IMR-90 (cell line): ENCODE data around the gene OGFR. TPM values are rescaled to one million over a fixed set of nuclear protein-coding genes. Genes with fewer than 3 reads are reported as not detected.

Experiments used
- ATAC-seq: fragments of 200-7000 bp; cut with Tn5 transposase; 2 replicates; pipeline ENCODE4 v1.9.1; 2020; ENCODE audit warnings: low read depth, mild to moderate bottlenecking, moderate library complexity
- BruUV-seq: library from RNA; stranded (reverse); fragments of 400-500 nt; replicated peaks from 2 replicates; lab custom pipeline; 2021; lab: Mats Ljungman, UMichigan
- CTCF ChIA-PET: fragments of 300-600 bp; formaldehyde crosslinking; extraction: SDS; loops from one replicate; lab custom pipeline; 2021; ENCODE audit warnings: antibody characterized with exemption; lab: Yijun Ruan, JAX
- POLR2A ChIA-PET: fragments of 300-600 bp; sonication (Branson Sonifier 250); formaldehyde crosslinking; loops from one replicate; lab custom pipeline; 2022; ENCODE audit warnings: antibody characterized with exemption; ENCODE audit not compliant: unreplicated experiment; lab: Charles Lee
- DNase-seq: peaks from one replicate; pipeline ENCODE4 v3.0.0; 2013
- H2AFZ ChIP-seq: replicated peaks from 2 replicates; pipeline ENCODE3; 2013; ENCODE audit warnings: low read length, mild to moderate bottlenecking; ENCODE audit not compliant: poor library complexity
- H2AK5ac ChIP-seq: 2 replicates; pipeline ENCODE4 v1.6.1; 2013; ENCODE audit warnings: low read depth, low read length, inconsistent platforms
- H2AK9ac ChIP-seq: replicated peaks from 2 replicates; pipeline ENCODE3; 2013; ENCODE audit warnings: mild to moderate bottlenecking, low read depth, low read length, moderate library complexity; ENCODE audit not compliant: poor library complexity
- H2BK120ac ChIP-seq: 2 replicates; pipeline ENCODE4 v1.6.1; 2013; ENCODE audit warnings: low read depth, low read length, inconsistent platforms
- H2BK15ac ChIP-seq: 3 replicates; pipeline ENCODE4 v1.6.1; 2013; ENCODE audit warnings: low read depth, low read length, inconsistent platforms
- H2BK20ac ChIP-seq: 2 replicates; pipeline ENCODE4 v1.6.1; 2013; ENCODE audit warnings: low read depth, mild to moderate bottlenecking, inconsistent platforms, low read length, moderate library complexity
- H2BK5ac ChIP-seq: 2 replicates; pipeline ENCODE4 v1.6.1; 2013; ENCODE audit warnings: mild to moderate bottlenecking, low read depth, low read length, inconsistent platforms; ENCODE audit not compliant: poor library complexity, severe bottlenecking
- H3K14ac ChIP-seq: replicated peaks from 2 replicates; pipeline ENCODE4 v1.6.1; 2013; ENCODE audit warnings: low read depth, low read length, inconsistent platforms
- H3K18ac ChIP-seq: 2 replicates; pipeline ENCODE4 v1.6.1; 2013; ENCODE audit warnings: low read depth, low read length, control low read depth
- H3K23ac ChIP-seq: 2 replicates; pipeline ENCODE4 v1.6.1; 2013; ENCODE audit warnings: low read depth, low read length, inconsistent platforms
- H3K27ac ChIP-seq: 2 replicates; pipeline ENCODE4 v1.5.1; 2013; ENCODE audit warnings: mild to moderate bottlenecking, control low read depth, low read length; ENCODE audit not compliant: insufficient read depth
- H3K27me3 ChIP-seq: 2 replicates; pipeline ENCODE4 v1.6.1; 2013; ENCODE audit warnings: low read length; ENCODE audit not compliant: control insufficient read depth, insufficient read depth
- H3K36me3 ChIP-seq: 2 replicates; pipeline ENCODE4 v1.6.1; 2013; ENCODE audit warnings: low read length, mixed read lengths; ENCODE audit not compliant: control insufficient read depth, insufficient read depth
- H3K4ac ChIP-seq: 2 replicates; pipeline ENCODE4 v1.6.1; 2013; ENCODE audit warnings: low read depth, low read length, inconsistent platforms
- H3K4me1 ChIP-seq: 2 replicates; pipeline ENCODE4 v1.6.1; 2013; ENCODE audit warnings: low read length, mixed read lengths; ENCODE audit not compliant: control insufficient read depth, insufficient read depth
- H3K4me2 ChIP-seq: 2 replicates; pipeline ENCODE4 v1.6.1; 2013; ENCODE audit warnings: low read depth, mild to moderate bottlenecking, control low read depth, low read length, moderate library complexity
- H3K4me3 ChIP-seq: 2 replicates; pipeline ENCODE4 v1.5.1; 2013; ENCODE audit warnings: low read depth, mild to moderate bottlenecking, control low read depth, low read length, moderate library complexity; ENCODE audit not compliant: insufficient read depth
- H3K56ac ChIP-seq: 2 replicates; pipeline ENCODE4 v1.6.1; 2013; ENCODE audit warnings: low read length, inconsistent platforms; ENCODE audit not compliant: insufficient read depth; ENCODE audit errors: extremely low read depth
- H3K79me1 ChIP-seq, 2 experiments: 2 replicates each; pipeline ENCODE4 v1.6.1; 2013; ENCODE audit warnings: low read length in 2 of 2, inconsistent platforms in 1 of 2, low read depth in 1 of 2
- H3K9ac ChIP-seq: 2 replicates; pipeline ENCODE4 v1.6.1; 2013; ENCODE audit warnings: low read depth, low read length, control low read depth
- H3K9me1 ChIP-seq: 2 replicates; pipeline ENCODE4 v1.6.1; 2013; ENCODE audit warnings: low read length, inconsistent platforms; ENCODE audit not compliant: insufficient read depth
- H3K9me3 ChIP-seq: 2 replicates; pipeline ENCODE4 v1.6.1; 2013; ENCODE audit warnings: low read length; ENCODE audit not compliant: control insufficient read depth, insufficient read depth
- H4K20me1 ChIP-seq: 2 replicates; pipeline ENCODE4 v1.6.1; 2013; ENCODE audit warnings: low read length, inconsistent platforms; ENCODE audit not compliant: insufficient read depth
- H4K5ac ChIP-seq: 2 replicates; pipeline ENCODE4 v1.6.1; 2013; ENCODE audit warnings: mild to moderate bottlenecking, low read depth, low read length, control low read depth
- H4K8ac ChIP-seq, 2 experiments: 2 replicates each; pipeline ENCODE4 v1.6.1; 2013; ENCODE audit warnings: low read depth in 2 of 2, low read length in 2 of 2, control low read depth in 1 of 2, inconsistent platforms in 1 of 2
- H4K91ac ChIP-seq: 2 replicates; pipeline ENCODE4 v1.6.1; 2013; ENCODE audit warnings: low read depth, low read length, inconsistent platforms; ENCODE audit not compliant: insufficient read depth
- CEBPB ChIP-seq: IDR thresholded peaks from 2 replicates; pipeline ENCODE4 v1.6.1; 2012; ENCODE audit warnings: low read depth, low read length, improper control_type of control experiment
- CHD1 ChIP-seq: IDR thresholded peaks from 2 replicates; pipeline ENCODE4 v1.6.1; 2012; ENCODE audit warnings: low read depth, low read length, improper control_type of control experiment
- MAFK ChIP-seq: IDR thresholded peaks from 2 replicates; pipeline ENCODE4 v1.6.1; 2012; ENCODE audit warnings: low read depth, low read length, improper control_type of control experiment
- MAZ ChIP-seq: IDR thresholded peaks from 2 replicates; pipeline ENCODE4 v1.6.1; 2012; ENCODE audit warnings: low read depth, mild to moderate bottlenecking, low read length, improper control_type of control experiment, moderate library complexity, borderline replicate concordance
- MXI1 ChIP-seq: IDR thresholded peaks from 2 replicates; pipeline ENCODE4 v1.6.1; 2012; ENCODE audit warnings: low read depth, mild to moderate bottlenecking, low read length, moderate library complexity, borderline replicate concordance
- NFE2L2 ChIP-seq: fragments of 150-350 bp; IDR thresholded peaks from 2 replicates; pipeline ENCODE4 v1.6.1; 2016; ENCODE audit warnings: low read depth, mild to moderate bottlenecking, low read length
- POLR2A ChIP-seq: IDR thresholded peaks from 2 replicates; pipeline ENCODE4 v1.6.1; 2012; ENCODE audit warnings: mild to moderate bottlenecking, low read depth, low read length
- RAD21 ChIP-seq: IDR thresholded peaks from 2 replicates; pipeline ENCODE4 v1.6.1; 2012; ENCODE audit warnings: low read length, improper control_type of control experiment
- WGBS, 2 experiments: methylation state at CpG; one replicate each; pipeline versions ENCODE4 v1.1.5 to v1.1.7; 2013; ENCODE audit warnings: missing lambda C conversion rate in 2 of 2; ENCODE audit not compliant: insufficient read length in 1 of 2; ENCODE audit errors: extremely low coverage in 2 of 2; 5-methylcytosine and 5-hydroxymethylcytosine counted together
- dilution Hi-C: fragments of 300-500 bp; cut with HindIII; formaldehyde crosslinking; loops from one replicate; pipeline ENCODE4 v1.14.3; 2018; ENCODE audit warnings: low sequenced_read_pairs; ENCODE audit not compliant: unreplicated experiment
- in situ Hi-C: fragments of 300-500 bp; cut with MboI; formaldehyde crosslinking; loops from 3 replicates; pipeline ENCODE4 v1.14.3; 2019; ENCODE audit warnings: low sequenced_read_pairs, inconsistent platforms, mixed read lengths
- intact Hi-C: fragments of 100-400 bp; cut with micrococcal nuclease; formaldehyde crosslinking; loops from 2 replicates; pipeline ENCODE4 v1.10.0; 2022
- polyA plus RNA-seq, 3 experiments: library from polyadenylated mRNA; depleted of rRNA; stranded (reverse); fragments of >200 nt; gene quantifications; 2 replicates each; pipeline ENCODE4 v1.2.3, GENCODE V29; 2012; ENCODE audit warnings: low replicate concordance in 1 of 3
- total RNA-seq: library from RNA; depleted of rRNA; stranded (reverse); fragments of >200 nt; gene quantifications from 2 replicates; pipeline ENCODE4 v1.2.3, GENCODE V29; 2012
- TF ChIP-seq, protein P1 (sequence below): fragments of 150-350 bp; IDR thresholded peaks from 2 replicates; pipeline ENCODE4 v1.6.1; 2016; ENCODE audit warnings: low read depth, mild to moderate bottlenecking, low read length, moderate library complexity, borderline replicate concordance
- TF ChIP-seq, protein P2 (sequence below): conservative IDR thresholded peaks from 2 replicates; pipeline ENCODE4 v1.5.1; 2012; ENCODE audit warnings: mild to moderate bottlenecking, low read depth, low read length, improper control_type of control experiment
- TF ChIP-seq, protein P3 (sequence below): fragments of 150-350 bp; IDR thresholded peaks from 2 replicates; pipeline ENCODE4 v1.6.1; 2017; ENCODE audit warnings: mild to moderate bottlenecking, antibody characterized with exemption, low read length, low read depth

The OGFR gene
- total and polyA plus RNA-seq, 2 of the 4 experiments (the other 2 are of a cell fraction) = 22.4 to 30.1 TPM

DNA sequence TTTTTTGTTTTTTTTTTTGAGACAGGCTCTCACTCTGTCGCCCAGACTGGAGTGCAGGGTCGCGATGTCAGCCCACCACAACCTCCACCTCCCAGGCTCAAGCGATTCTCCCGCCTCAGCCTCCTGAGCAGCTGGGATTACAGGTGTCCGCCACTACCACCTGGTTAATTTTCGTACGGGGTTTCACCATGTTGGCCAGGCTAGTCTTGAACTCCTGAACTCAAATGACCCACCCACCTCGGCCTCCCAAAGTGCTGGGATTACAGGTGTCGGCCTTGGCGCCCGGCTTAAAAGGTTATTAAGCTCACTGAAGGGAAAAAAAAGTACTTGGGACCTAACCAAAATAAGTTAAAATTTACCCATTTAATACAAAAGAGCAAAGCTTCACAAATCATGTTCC, 55.1 kb downstream of the OGFR start:
- Histone ChIP-seq H2BK15ac (no peak overlapping the region), H3K9me1 (peaks cover 4% of the 10 kb centered on the region; the same call in 1 of the 2 replicates), H3K4me3 (no peak overlapping the region), H3K18ac (no peak overlapping the region), H4K91ac (no peak overlapping the region), H3K27me3 (no peaks in the 10 kb centered on the region), H2BK20ac (no peak overlapping the region), H3K56ac (no peak overlapping the region), H3K4ac (no peak overlapping the region), H4K5ac (no peak overlapping the region), H4K8ac (no peak overlapping the region), H2BK120ac (no peak overlapping the region), H3K4me1 (0 out of 2 replicates have a peak, but pooled peaks cover 3% of the 10 kb centered on the region), H3K79me1 (peaks cover 14 to 45% of the 10 kb centered on the region in 2 experiments), H3K9ac (no peak overlapping the region), H4K20me1 (peaks cover 19% of the 10 kb centered on the region), H3K23ac (no peak overlapping the region), H3K4me2 (peak overlapping the region; percentile 88), H2AK9ac (no peak overlapping the region), H2BK5ac (no peak overlapping the region), H3K9me3 (no peaks in the 10 kb centered on the region), H2AK5ac (no peak overlapping the region), H3K36me3 (peaks cover 10% of the 10 kb centered on the region; the same call in 1 of the 2 replicates), H3K27ac (no peak overlapping the region), H3K14ac (no peak overlapping the region), H2AFZ (no peak overlapping the region)
- 92% methylated on average over 5 of the region's 12 CpGs; no CpG with 5 or more reads in 1 of the 2 experiments for WGBS, 2 experiments
- CTCF ChIA-PET = interaction anchor here (0.9 kb wide), 1 partner anchor 11 kb away, joined by 3 read pairs; no protein-coding TSS in a partner anchor
- intact Hi-C loops = loop anchor here (5.0 kb wide), 1 partner anchor 58 kb away; no protein-coding TSS in a partner anchor
- POLR2A ChIA-PET = no interaction called here
- BruUV-seq = no TSS peak
- dilution Hi-C loops = no loop called here
- DNase-seq = no peak
- TF ChIP-seq MXI1 (no peak), CHD1 (no peak), MAFK (no peak), CEBPB (no peak), MAZ (no peak), RAD21 (no peak), POLR2A (no peak), NFE2L2 (no peak)
- TF ChIP-seq, protein P1, sequence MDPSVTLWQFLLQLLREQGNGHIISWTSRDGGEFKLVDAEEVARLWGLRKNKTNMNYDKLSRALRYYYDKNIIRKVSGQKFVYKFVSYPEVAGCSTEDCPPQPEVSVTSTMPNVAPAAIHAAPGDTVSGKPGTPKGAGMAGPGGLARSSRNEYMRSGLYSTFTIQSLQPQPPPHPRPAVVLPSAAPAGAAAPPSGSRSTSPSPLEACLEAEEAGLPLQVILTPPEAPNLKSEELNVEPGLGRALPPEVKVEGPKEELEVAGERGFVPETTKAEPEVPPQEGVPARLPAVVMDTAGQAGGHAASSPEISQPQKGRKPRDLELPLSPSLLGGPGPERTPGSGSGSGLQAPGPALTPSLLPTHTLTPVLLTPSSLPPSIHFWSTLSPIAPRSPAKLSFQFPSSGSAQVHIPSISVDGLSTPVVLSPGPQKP = no peak
- TF ChIP-seq, protein P2, sequence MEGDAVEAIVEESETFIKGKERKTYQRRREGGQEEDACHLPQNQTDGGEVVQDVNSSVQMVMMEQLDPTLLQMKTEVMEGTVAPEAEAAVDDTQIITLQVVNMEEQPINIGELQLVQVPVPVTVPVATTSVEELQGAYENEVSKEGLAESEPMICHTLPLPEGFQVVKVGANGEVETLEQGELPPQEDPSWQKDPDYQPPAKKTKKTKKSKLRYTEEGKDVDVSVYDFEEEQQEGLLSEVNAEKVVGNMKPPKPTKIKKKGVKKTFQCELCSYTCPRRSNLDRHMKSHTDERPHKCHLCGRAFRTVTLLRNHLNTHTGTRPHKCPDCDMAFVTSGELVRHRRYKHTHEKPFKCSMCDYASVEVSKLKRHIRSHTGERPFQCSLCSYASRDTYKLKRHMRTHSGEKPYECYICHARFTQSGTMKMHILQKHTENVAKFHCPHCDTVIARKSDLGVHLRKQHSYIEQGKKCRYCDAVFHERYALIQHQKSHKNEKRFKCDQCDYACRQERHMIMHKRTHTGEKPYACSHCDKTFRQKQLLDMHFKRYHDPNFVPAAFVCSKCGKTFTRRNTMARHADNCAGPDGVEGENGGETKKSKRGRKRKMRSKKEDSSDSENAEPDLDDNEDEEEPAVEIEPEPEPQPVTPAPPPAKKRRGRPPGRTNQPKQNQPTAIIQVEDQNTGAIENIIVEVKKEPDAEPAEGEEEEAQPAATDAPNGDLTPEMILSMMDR = no peak
- TF ChIP-seq, protein P3, sequence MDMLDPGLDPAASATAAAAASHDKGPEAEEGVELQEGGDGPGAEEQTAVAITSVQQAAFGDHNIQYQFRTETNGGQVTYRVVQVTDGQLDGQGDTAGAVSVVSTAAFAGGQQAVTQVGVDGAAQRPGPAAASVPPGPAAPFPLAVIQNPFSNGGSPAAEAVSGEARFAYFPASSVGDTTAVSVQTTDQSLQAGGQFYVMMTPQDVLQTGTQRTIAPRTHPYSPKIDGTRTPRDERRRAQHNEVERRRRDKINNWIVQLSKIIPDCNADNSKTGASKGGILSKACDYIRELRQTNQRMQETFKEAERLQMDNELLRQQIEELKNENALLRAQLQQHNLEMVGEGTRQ = no peak
- ATAC-seq = no peak
- in situ Hi-C loops = no loop called here
